GM23338 (cell line): Measurements from ENCODE around the gene STON2. TPM values are rescaled to one million over a fixed set of nuclear protein-coding genes. Genes with fewer than 3 reads are reported as not detected.

Experiments
- ATAC-seq: fragments of 200-7000 bp; cut with Tn5 transposase; 3 replicates; pipeline ENCODE4 v1.9.1; 2020
- DNase-seq: peaks from one replicate; pipeline ENCODE4 v3.0.0-alpha.2; 2015; ENCODE audit warnings: low spot score
- H2AFZ ChIP-seq: fragments of 200-600 bp; sonication (generic); 2 replicates; pipeline ENCODE4 v1.8.0; 2016; ENCODE audit warnings: antibody characterized with exemption, mild to moderate bottlenecking, moderate library complexity
- H3F3A ChIP-seq: fragments of 200-600 bp; sonication (generic); replicated peaks from 2 replicates; pipeline ENCODE4 v1.8.0; 2017; ENCODE audit warnings: antibody characterized with exemption, mixed run types, low read depth
- H3K27ac ChIP-seq: fragments of 200-600 bp; sonication (generic); 2 replicates; pipeline ENCODE4 v1.6.1; 2016; ENCODE audit warnings: low read depth
- H3K27me3 ChIP-seq: fragments of 200-600 bp; sonication (generic); 2 replicates; pipeline ENCODE4 v1.8.0; 2016; ENCODE audit warnings: mild to moderate bottlenecking, mixed run types, moderate library complexity; ENCODE audit not compliant: insufficient read depth
- H3K36me3 ChIP-seq: fragments of 200-600 bp; sonication (generic); 2 replicates; pipeline ENCODE4 v1.8.0; 2016; ENCODE audit warnings: mild to moderate bottlenecking; ENCODE audit not compliant: insufficient read depth
- H3K4me1 ChIP-seq: fragments of 200-600 bp; sonication (generic); 2 replicates; pipeline ENCODE4 v1.8.0; 2016; ENCODE audit warnings: mild to moderate bottlenecking, moderate library complexity; ENCODE audit not compliant: insufficient read depth
- H3K4me2 ChIP-seq: fragments of 200-600 bp; sonication (generic); 2 replicates; pipeline ENCODE4 v1.7.1; 2017; ENCODE audit warnings: mixed run types
- H3K4me3 ChIP-seq: fragments of 200-600 bp; sonication (generic); 2 replicates; pipeline ENCODE4 v1.6.1; 2016; ENCODE audit warnings: mixed run types
- H3K79me2 ChIP-seq: fragments of 200-600 bp; sonication (generic); replicated peaks from 2 replicates; pipeline ENCODE4 v1.8.0; 2017; ENCODE audit warnings: mild to moderate bottlenecking; ENCODE audit not compliant: insufficient read depth
- H3K9me2 ChIP-seq: fragments of 200-600 bp; sonication (generic); 2 replicates; pipeline ENCODE4 v1.8.0; 2017; ENCODE audit not compliant: insufficient read depth
- H4K20me1 ChIP-seq: fragments of 200-600 bp; sonication (generic); replicated peaks from 2 replicates; pipeline ENCODE4 v1.8.0; 2017; ENCODE audit warnings: mild to moderate bottlenecking; ENCODE audit not compliant: insufficient read depth
- H3K27ac Mint-ChIP-seq: 2 replicates; pipeline ENCODE4 v1.8.0; 2020; ENCODE audit warnings: inconsistent platforms, mild to moderate bottlenecking, moderate library complexity, mixed read lengths
- H3K27me3 Mint-ChIP-seq: 3 replicates; pipeline ENCODE4 v1.8.0; 2022; ENCODE audit warnings: low read depth, mild to moderate bottlenecking, moderate library complexity, mixed read lengths, inconsistent platforms; ENCODE audit not compliant: insufficient read depth, poor library complexity
- H3K36me3 Mint-ChIP-seq: 3 replicates; pipeline ENCODE4 v1.8.0; 2021; ENCODE audit warnings: low read depth, mild to moderate bottlenecking, inconsistent platforms, moderate library complexity, mixed read lengths
- H3K4me1 Mint-ChIP-seq: 3 replicates; pipeline ENCODE4 v1.8.0; 2020; ENCODE audit warnings: mild to moderate bottlenecking, inconsistent platforms, mixed read lengths
- H3K4me3 Mint-ChIP-seq: 3 replicates; pipeline ENCODE4 v1.8.0; 2021; ENCODE audit warnings: moderate library complexity, mild to moderate bottlenecking, inconsistent platforms, mixed read lengths
- H3K9me3 Mint-ChIP-seq: 3 replicates; pipeline ENCODE4 v1.8.0; 2020; ENCODE audit warnings: moderate library complexity, mild to moderate bottlenecking, inconsistent platforms, mixed read lengths
- CREB1 ChIP-seq: fragments of 250-450 bp; sonication (Bioruptor Pico); IDR thresholded peaks from 2 replicates; pipeline ENCODE4 v1.5.0; 2020; ENCODE audit warnings: low read depth, mild to moderate bottlenecking, moderate library complexity
- EZH2 ChIP-seq: fragments of 200-600 bp; sonication (generic); IDR thresholded peaks from one replicate; pipeline ENCODE4 v1.8.0; 2017; ENCODE audit warnings: antibody characterized with exemption, mild to moderate bottlenecking, low read depth; ENCODE audit not compliant: unreplicated experiment
- EZH2phosphoT487 ChIP-seq: fragments of 200-600 bp; sonication (generic); IDR thresholded peaks from one replicate; pipeline ENCODE4 v1.8.1; 2018; ENCODE audit warnings: antibody characterized with exemption; ENCODE audit not compliant: unreplicated experiment
- JUNB ChIP-seq: IDR thresholded peaks from one replicate; pipeline ENCODE4 v1.6.1; 2016; ENCODE audit warnings: antibody characterized with exemption; ENCODE audit not compliant: unreplicated experiment
- NANOG ChIP-seq: IDR thresholded peaks from 2 replicates; pipeline ENCODE4 v1.6.1; 2016; ENCODE audit warnings: antibody characterized with exemption, borderline replicate concordance
- POLR2AphosphoS5 ChIP-seq: IDR thresholded peaks from 2 replicates; pipeline ENCODE4 v1.6.1; 2016; ENCODE audit warnings: antibody characterized with exemption, low read depth
- STAT1 ChIP-seq: IDR thresholded peaks from one replicate; pipeline ENCODE4 v1.6.1; 2016; ENCODE audit warnings: antibody characterized with exemption; ENCODE audit not compliant: unreplicated experiment
- ZNF114 ChIP-seq: fragments of 250-450 bp; sonication (Bioruptor Pico); IDR thresholded peaks from 2 replicates; pipeline ENCODE4 v1.5.0; 2020; ENCODE audit warnings: mild to moderate bottlenecking, moderate library complexity
- ZNF331 ChIP-seq: fragments of 250-450 bp; sonication (Bioruptor Pico); IDR thresholded peaks from 2 replicates; pipeline ENCODE4 v1.5.0; 2020; ENCODE audit warnings: low read depth, mild to moderate bottlenecking, moderate library complexity
- polyA plus RNA-seq: library from polyadenylated mRNA; unstranded; fragments of >200 nt; fragmentation: Nextera tagmentation; extraction: Ambion mirVana; gene quantifications from 2 replicates; pipeline ENCODE4 v1.2.1, GENCODE V29; 2016
- total RNA-seq: library from RNA; depleted of rRNA; stranded (reverse); fragments of >200 nt; shearing (Covaris generic); gene quantifications from 2 replicates; pipeline ENCODE4 v1.2.3, GENCODE V29; 2014
- TF ChIP-seq, protein P1 (sequence below): fragments of 250-450 bp; sonication (Bioruptor Pico); IDR thresholded peaks from 2 replicates; pipeline ENCODE4 v1.5.0; 2020; ENCODE audit warnings: mild to moderate bottlenecking, moderate library complexity
- TF ChIP-seq, protein P2 (sequence below), 2 experiments: fragments of 200-600 bp in 1 of 2; sonication (generic) in 1 of 2; conservative IDR thresholded peaks; 2 replicates each; pipeline versions ENCODE4 v1.5.1 to v1.6.1; 2016 to 2017; ENCODE audit warnings: antibody characterized with exemption in 2 of 2, low read depth in 2 of 2, mild to moderate bottlenecking in 2 of 2, moderate library complexity in 1 of 2
- TF ChIP-seq, protein P3 (sequence below): IDR thresholded peaks from one replicate; pipeline ENCODE4 v1.6.1; 2018; ENCODE audit warnings: antibody characterized with exemption; ENCODE audit not compliant: unreplicated experiment
- TF ChIP-seq, protein P4 (sequence below): IDR thresholded peaks from 2 replicates; pipeline ENCODE4 v1.6.1; 2016; ENCODE audit warnings: antibody characterized with exemption

Gene STON2
- total and polyA plus RNA-seq, 2 experiments from 2014 or later: 8.2 to 71.0 TPM

DNA sequence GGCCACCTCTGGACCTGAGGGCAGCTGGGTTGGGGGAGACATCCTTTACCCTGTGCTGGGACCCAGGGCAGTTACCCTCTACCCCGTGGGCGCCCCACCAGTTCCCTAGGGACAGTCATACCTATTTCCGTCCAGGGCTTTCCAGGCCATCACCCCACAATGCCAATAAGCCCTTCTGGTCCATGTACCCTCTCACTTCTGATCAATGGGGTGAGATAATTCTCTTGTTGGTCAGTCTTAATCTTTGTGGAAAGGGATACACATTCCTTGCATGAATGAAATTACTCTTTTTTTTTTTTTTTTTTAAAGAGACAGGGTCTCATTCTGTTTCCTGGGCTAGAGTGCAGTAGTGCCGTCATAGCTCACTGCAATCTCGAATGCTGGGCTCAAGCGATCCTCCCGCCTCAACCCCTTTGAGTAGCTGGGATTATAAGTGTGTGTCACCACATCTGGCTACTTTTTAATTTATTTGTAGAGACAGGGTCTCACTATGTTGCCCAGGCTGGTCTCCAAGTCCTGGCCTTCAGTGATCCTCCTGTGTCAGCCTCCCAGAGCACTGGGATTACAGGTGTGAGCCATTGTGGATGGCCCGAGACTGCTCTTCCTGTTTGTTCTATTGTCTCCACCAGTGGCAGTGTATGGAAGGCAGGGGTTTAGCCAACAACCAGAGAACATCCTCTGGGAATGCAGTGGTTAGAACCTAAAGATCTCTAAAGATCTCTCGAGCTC lies 46.3 kb upstream of the STON2 start:
- Mint-ChIP-seq H3K9me3 (peaks cover 4% of the 10 kb centered on the region; the same call in 1 of the 3 replicates), H3K4me3 (no peak overlapping the region), H3K27me3 (peaks cover 2% of the 10 kb centered on the region), H3K36me3 (no peaks in the 10 kb centered on the region), H3K4me1 (peaks cover 22% of the 10 kb centered on the region), H3K27ac (no peak overlapping the region)
- Histone ChIP-seq H3K27me3 (no peaks in the 10 kb centered on the region), H4K20me1 (no peaks in the 10 kb centered on the region), H3K9me2 (0 out of 2 replicates have a peak, but pooled peaks cover 3% of the 10 kb centered on the region), H3K4me3 (no peak overlapping the region), H3K36me3 (no peaks in the 10 kb centered on the region), H3F3A (no peaks in the 10 kb centered on the region), H2AFZ (peak overlapping the region; percentile 84), H3K27ac (no peak overlapping the region), H3K4me2 (no peak overlapping the region), H3K79me2 (no peaks in the 10 kb centered on the region), H3K4me1 (peaks cover 15% of the 10 kb centered on the region; the same call in 1 of the 2 replicates)
- peak; percentile 6 for DNase-seq
- TF ChIP-seq, protein P1, sequence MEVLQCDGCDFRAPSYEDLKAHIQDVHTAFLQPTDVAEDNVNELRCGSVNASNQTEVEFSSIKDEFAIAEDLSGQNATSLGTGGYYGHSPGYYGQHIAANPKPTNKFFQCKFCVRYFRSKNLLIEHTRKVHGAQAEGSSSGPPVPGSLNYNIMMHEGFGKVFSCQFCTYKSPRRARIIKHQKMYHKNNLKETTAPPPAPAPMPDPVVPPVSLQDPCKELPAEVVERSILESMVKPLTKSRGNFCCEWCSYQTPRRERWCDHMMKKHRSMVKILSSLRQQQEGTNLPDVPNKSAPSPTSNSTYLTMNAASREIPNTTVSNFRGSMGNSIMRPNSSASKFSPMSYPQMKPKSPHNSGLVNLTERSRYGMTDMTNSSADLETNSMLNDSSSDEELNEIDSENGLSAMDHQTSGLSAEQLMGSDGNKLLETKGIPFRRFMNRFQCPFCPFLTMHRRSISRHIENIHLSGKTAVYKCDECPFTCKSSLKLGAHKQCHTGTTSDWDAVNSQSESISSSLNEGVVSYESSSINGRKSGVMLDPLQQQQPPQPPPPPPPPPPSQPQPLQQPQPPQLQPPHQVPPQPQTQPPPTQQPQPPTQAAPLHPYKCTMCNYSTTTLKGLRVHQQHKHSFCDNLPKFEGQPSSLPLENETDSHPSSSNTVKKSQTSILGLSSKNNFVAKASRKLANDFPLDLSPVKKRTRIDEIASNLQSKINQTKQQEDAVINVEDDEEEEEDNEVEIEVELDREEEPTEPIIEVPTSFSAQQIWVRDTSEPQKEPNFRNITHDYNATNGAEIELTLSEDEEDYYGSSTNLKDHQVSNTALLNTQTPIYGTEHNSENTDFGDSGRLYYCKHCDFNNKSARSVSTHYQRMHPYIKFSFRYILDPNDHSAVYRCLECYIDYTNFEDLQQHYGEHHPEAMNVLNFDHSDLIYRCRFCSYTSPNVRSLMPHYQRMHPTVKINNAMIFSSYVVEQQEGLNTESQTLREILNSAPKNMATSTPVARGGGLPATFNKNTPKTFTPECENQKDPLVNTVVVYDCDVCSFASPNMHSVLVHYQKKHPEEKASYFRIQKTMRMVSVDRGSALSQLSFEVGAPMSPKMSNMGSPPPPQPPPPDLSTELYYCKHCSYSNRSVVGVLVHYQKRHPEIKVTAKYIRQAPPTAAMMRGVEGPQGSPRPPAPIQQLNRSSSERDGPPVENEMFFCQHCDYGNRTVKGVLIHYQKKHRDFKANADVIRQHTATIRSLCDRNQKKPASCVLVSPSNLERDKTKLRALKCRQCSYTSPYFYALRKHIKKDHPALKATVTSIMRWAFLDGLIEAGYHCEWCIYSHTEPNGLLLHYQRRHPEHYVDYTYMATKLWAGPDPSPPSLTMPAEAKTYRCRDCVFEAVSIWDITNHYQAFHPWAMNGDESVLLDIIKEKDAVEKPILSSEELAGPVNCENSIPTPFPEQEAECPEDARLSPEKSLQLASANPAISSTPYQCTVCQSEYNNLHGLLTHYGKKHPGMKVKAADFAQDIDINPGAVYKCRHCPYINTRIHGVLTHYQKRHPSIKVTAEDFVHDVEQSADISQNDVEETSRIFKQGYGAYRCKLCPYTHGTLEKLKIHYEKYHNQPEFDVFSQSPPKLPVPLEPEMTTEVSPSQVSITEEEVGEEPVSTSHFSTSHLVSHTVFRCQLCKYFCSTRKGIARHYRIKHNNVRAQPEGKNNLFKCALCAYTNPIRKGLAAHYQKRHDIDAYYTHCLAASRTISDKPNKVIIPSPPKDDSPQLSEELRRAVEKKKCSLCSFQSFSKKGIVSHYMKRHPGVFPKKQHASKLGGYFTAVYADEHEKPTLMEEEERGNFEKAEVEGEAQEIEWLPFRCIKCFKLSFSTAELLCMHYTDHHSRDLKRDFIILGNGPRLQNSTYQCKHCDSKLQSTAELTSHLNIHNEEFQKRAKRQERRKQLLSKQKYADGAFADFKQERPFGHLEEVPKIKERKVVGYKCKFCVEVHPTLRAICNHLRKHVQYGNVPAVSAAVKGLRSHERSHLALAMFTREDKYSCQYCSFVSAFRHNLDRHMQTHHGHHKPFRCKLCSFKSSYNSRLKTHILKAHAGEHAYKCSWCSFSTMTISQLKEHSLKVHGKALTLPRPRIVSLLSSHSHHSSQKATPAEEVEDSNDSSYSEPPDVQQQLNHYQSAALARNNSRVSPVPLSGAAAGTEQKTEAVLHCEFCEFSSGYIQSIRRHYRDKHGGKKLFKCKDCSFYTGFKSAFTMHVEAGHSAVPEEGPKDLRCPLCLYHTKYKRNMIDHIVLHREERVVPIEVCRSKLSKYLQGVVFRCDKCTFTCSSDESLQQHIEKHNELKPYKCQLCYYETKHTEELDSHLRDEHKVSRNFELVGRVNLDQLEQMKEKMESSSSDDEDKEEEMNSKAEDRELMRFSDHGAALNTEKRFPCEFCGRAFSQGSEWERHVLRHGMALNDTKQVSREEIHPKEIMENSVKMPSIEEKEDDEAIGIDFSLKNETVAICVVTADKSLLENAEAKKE (CRISPR knock-in tag): no peak
- no peak for TF ChIP-seq EZH2phosphoT487
- TF ChIP-seq, protein P2, sequence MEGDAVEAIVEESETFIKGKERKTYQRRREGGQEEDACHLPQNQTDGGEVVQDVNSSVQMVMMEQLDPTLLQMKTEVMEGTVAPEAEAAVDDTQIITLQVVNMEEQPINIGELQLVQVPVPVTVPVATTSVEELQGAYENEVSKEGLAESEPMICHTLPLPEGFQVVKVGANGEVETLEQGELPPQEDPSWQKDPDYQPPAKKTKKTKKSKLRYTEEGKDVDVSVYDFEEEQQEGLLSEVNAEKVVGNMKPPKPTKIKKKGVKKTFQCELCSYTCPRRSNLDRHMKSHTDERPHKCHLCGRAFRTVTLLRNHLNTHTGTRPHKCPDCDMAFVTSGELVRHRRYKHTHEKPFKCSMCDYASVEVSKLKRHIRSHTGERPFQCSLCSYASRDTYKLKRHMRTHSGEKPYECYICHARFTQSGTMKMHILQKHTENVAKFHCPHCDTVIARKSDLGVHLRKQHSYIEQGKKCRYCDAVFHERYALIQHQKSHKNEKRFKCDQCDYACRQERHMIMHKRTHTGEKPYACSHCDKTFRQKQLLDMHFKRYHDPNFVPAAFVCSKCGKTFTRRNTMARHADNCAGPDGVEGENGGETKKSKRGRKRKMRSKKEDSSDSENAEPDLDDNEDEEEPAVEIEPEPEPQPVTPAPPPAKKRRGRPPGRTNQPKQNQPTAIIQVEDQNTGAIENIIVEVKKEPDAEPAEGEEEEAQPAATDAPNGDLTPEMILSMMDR (conservative IDR thresholded peaks at IDR 0.05; ENCODE audit: low read depth in 2 of 2): no peak
- TF ChIP-seq ZNF114 (CRISPR knock-in tag): no peak
- TF ChIP-seq, protein P3, sequence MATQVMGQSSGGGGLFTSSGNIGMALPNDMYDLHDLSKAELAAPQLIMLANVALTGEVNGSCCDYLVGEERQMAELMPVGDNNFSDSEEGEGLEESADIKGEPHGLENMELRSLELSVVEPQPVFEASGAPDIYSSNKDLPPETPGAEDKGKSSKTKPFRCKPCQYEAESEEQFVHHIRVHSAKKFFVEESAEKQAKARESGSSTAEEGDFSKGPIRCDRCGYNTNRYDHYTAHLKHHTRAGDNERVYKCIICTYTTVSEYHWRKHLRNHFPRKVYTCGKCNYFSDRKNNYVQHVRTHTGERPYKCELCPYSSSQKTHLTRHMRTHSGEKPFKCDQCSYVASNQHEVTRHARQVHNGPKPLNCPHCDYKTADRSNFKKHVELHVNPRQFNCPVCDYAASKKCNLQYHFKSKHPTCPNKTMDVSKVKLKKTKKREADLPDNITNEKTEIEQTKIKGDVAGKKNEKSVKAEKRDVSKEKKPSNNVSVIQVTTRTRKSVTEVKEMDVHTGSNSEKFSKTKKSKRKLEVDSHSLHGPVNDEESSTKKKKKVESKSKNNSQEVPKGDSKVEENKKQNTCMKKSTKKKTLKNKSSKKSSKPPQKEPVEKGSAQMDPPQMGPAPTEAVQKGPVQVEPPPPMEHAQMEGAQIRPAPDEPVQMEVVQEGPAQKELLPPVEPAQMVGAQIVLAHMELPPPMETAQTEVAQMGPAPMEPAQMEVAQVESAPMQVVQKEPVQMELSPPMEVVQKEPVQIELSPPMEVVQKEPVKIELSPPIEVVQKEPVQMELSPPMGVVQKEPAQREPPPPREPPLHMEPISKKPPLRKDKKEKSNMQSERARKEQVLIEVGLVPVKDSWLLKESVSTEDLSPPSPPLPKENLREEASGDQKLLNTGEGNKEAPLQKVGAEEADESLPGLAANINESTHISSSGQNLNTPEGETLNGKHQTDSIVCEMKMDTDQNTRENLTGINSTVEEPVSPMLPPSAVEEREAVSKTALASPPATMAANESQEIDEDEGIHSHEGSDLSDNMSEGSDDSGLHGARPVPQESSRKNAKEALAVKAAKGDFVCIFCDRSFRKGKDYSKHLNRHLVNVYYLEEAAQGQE: no peak
- TF ChIP-seq STAT1: no peak
- no peak for TF ChIP-seq EZH2
- no peak for TF ChIP-seq POLR2AphosphoS5
- no peak for TF ChIP-seq JUNB
- TF ChIP-seq CREB1 (CRISPR knock-in tag): no peak
- TF ChIP-seq ZNF331: no peak
- TF ChIP-seq NANOG: no peak
- TF ChIP-seq, protein P4, sequence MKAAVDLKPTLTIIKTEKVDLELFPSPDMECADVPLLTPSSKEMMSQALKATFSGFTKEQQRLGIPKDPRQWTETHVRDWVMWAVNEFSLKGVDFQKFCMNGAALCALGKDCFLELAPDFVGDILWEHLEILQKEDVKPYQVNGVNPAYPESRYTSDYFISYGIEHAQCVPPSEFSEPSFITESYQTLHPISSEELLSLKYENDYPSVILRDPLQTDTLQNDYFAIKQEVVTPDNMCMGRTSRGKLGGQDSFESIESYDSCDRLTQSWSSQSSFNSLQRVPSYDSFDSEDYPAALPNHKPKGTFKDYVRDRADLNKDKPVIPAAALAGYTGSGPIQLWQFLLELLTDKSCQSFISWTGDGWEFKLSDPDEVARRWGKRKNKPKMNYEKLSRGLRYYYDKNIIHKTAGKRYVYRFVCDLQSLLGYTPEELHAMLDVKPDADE: no peak
- ATAC-seq: no peak
